Measurements from ENCODE around the gene USP32. TPM values are rescaled to one million over a fixed set of nuclear protein-coding genes. Genes with fewer than 3 reads are reported as not detected.

Gene USP32
- total RNA-seq, 2 donors from 2014 or later, result 54.1 to 74.3 TPM

- Mint-ChIP-seq H3K4me1 (peaks cover 51% of the 10 kb centered on the region), H3K36me3 (ENCODE audit: low read depth) (no peaks in the 10 kb centered on the region), H3K4me3 (peak overlapping the region; percentile 99), H3K27ac (no peak overlapping the region), H3K27me3 (ENCODE audit: insufficient read depth) (no peaks in the 10 kb centered on the region), H3K9me3 (no peaks in the 10 kb centered on the region)
- H3K4me1 ChIP-seq (ENCODE audit: control insufficient read depth, insufficient read depth, low read length), result no peaks in the 10 kb centered on the region
- TF ChIP-seq CTCF (conservative IDR thresholded peaks at IDR 0.05), result no peak
- no peak overlapping the region for H3K27ac ChIP-seq (ENCODE audit: low read depth, low read length)
- DNase-seq, result no peak
- no peak overlapping the region for H3K9ac ChIP-seq (ENCODE audit: extremely low read depth, low read length, poor library complexity, severe bottlenecking)
- no peaks in the 10 kb centered on the region for H3K36me3 ChIP-seq (ENCODE audit: control insufficient read depth, insufficient read depth, low read length)
- H3K27me3 ChIP-seq (ENCODE audit: control insufficient read depth, insufficient read depth, low read length, poor library complexity, severe bottlenecking), result no peaks in the 10 kb centered on the region
- no peaks in the 10 kb centered on the region for H3K9me3 ChIP-seq (ENCODE audit: control insufficient read depth, low read length)
- peak overlapping the region; percentile 95 for H3K4me3 ChIP-seq (ENCODE audit: low read length)
- 90% methylated on average over 2 of the region's 2 CpGs; no CpG with 5 or more reads in 1 of the 2 experiments for WGBS, 2 experiments (ENCODE audit: insufficient coverage in 1 of 2, insufficient read length in 1 of 2)
Measured at GRCh38 chr17:60390186-60390585, 1.7 kb downstream of the USP32 start.

- no peaks in the 10 kb centered on the region for H3K36me3 ChIP-seq (ENCODE audit: control insufficient read depth, insufficient read depth, low read length)
- H3K4me3 ChIP-seq (ENCODE audit: low read length), result peak overlapping the region; percentile 19
- no peaks in the 10 kb centered on the region for H3K27me3 ChIP-seq (ENCODE audit: control insufficient read depth, insufficient read depth, low read length, poor library complexity, severe bottlenecking)
- DNase-seq, result no peak
- H3K9me3 ChIP-seq (ENCODE audit: control insufficient read depth, low read length), result no peaks in the 10 kb centered on the region
- no peaks in the 10 kb centered on the region for H3K36me3 Mint-ChIP-seq (ENCODE audit: low read depth)
- no peaks in the 10 kb centered on the region for H3K27me3 Mint-ChIP-seq (ENCODE audit: insufficient read depth)
- no peaks in the 10 kb centered on the region for H3K4me1 ChIP-seq (ENCODE audit: control insufficient read depth, insufficient read depth, low read length)
- 5 to 18% methylated on average over 1 to 2 of the region's 3 CpGs for WGBS, 2 experiments (ENCODE audit: insufficient coverage in 1 of 2, insufficient read length in 1 of 2)
- H3K9ac ChIP-seq (ENCODE audit: extremely low read depth, low read length, poor library complexity, severe bottlenecking), result no peak overlapping the region
- no peak for TF ChIP-seq CTCF (conservative IDR thresholded peaks at IDR 0.05)
- H3K27ac ChIP-seq (ENCODE audit: low read depth, low read length), result no peak overlapping the region
- H3K9me3 Mint-ChIP-seq, result no peaks in the 10 kb centered on the region
- H3K4me3 Mint-ChIP-seq, result peak overlapping the region; percentile 99
- no peak overlapping the region for H3K27ac Mint-ChIP-seq
- H3K4me1 Mint-ChIP-seq, result peaks cover 64% of the 10 kb centered on the region
Measured at GRCh38 chr17:60388742-60389141, 3.2 kb downstream of the USP32 start.

- no peaks in the 10 kb centered on the region for H3K4me1 ChIP-seq (ENCODE audit: control insufficient read depth, insufficient read depth, low read length)
- H3K27ac ChIP-seq (ENCODE audit: low read depth, low read length), result no peak overlapping the region
- H3K27me3 Mint-ChIP-seq (ENCODE audit: insufficient read depth), result no peaks in the 10 kb centered on the region
- no peak overlapping the region for H3K4me3 Mint-ChIP-seq
- no peaks in the 10 kb centered on the region for H3K36me3 Mint-ChIP-seq (ENCODE audit: low read depth)
- H3K9ac ChIP-seq (ENCODE audit: extremely low read depth, low read length, poor library complexity, severe bottlenecking), result no peak overlapping the region
- H3K9me3 ChIP-seq (ENCODE audit: control insufficient read depth, low read length), result no peaks in the 10 kb centered on the region
- no peak for TF ChIP-seq CTCF (conservative IDR thresholded peaks at IDR 0.05)
- H3K4me3 ChIP-seq (ENCODE audit: low read length), result no peak overlapping the region
- H3K9me3 Mint-ChIP-seq, result no peaks in the 10 kb centered on the region
- H3K27me3 ChIP-seq (ENCODE audit: control insufficient read depth, insufficient read depth, low read length, poor library complexity, severe bottlenecking), result no peaks in the 10 kb centered on the region
- H3K36me3 ChIP-seq (ENCODE audit: control insufficient read depth, insufficient read depth, low read length), result no peaks in the 10 kb centered on the region
- H3K27ac Mint-ChIP-seq, result peak overlapping the region; percentile 24
- no peak for DNase-seq
- peaks cover 64% of the 10 kb centered on the region for H3K4me1 Mint-ChIP-seq
- WGBS, 2 experiments (ENCODE audit: insufficient coverage in 1 of 2, insufficient read length in 1 of 2), result 89 to 94% methylated on average over 3 of the region's 3 CpGs
Measured at GRCh38 chr17:60387666-60388065, 4.3 kb downstream of the USP32 start.

All from endodermal cell (in vitro differentiated cells).